Thyroid gland (tissue), 4 donors: Measurements from ENCODE around the gene GNG7. TPM values are rescaled to one million over a fixed set of nuclear protein-coding genes. Genes with fewer than 3 reads are reported as not detected.

Experiments
- DNase-seq, 2 donors: peaks; one replicate each; pipeline ENCODE4 v3.0.0-alpha.2; 2019
- H3K27ac ChIP-seq, 3 donors: fragments of 200-600 bp; sonication (generic); 1 replicate in 2 of 3; 2 replicates in 1 of 3; pipeline ENCODE4 v1.5.1; 2016 to 2019; ENCODE audit warnings: mild to moderate bottlenecking in 1 of 3, moderate library complexity in 1 of 3
- H3K27me3 ChIP-seq: fragments of 200-600 bp; sonication (generic); one replicate; pipeline ENCODE4 v1.5.1; 2019
- H3K36me3 ChIP-seq, 2 donors: fragments of 200-600 bp; sonication (generic); one replicate each; pipeline ENCODE4 v1.5.1; 2016 to 2019
- H3K4me1 ChIP-seq, 2 donors: fragments of 200-600 bp; sonication (generic); one replicate each; pipeline ENCODE4 v1.5.1; 2017 to 2019
- H3K4me3 ChIP-seq, 3 donors: fragments of 200-600 bp; sonication (generic); replicated peaks in 1 of 3; 1 replicate in 2 of 3; 2 replicates in 1 of 3; pipeline ENCODE4 v1.5.1; 2016; ENCODE audit warnings: mild to moderate bottlenecking in 1 of 3
- H3K9me3 ChIP-seq: fragments of 200-600 bp; sonication (generic); one replicate; pipeline ENCODE4 v1.5.1; 2017
- POLR2A ChIP-seq, 2 donors: fragments of 450-650 bp; IDR thresholded peaks; one replicate each; pipeline ENCODE4 v1.6.1; 2017; ENCODE audit warnings: antibody characterized with exemption in 2 of 2, mild to moderate bottlenecking in 2 of 2, moderate library complexity in 1 of 2
- WGBS, 2 donors: methylation state at CpG; one replicate each; pipeline ENCODE4 v1.1.5; 2017; 5-methylcytosine and 5-hydroxymethylcytosine counted together
- intact Hi-C: fragments of 100-400 bp; cut with DNase I; formaldehyde crosslinking; loops from one replicate; pipeline ENCODE4 v1.15.1; 2023
- total RNA-seq, 4 donors: library from RNA; depleted of rRNA; stranded (reverse); fragments of >200 nt; gene quantifications; one replicate each; pipeline ENCODE4 v1.2.3, GENCODE V29; 2016
- TF ChIP-seq, protein P1 (sequence below), 6 experiments: fragments of 200-600 bp in 3 of 6; fragments of 450-650 bp in 3 of 6; sonication (generic) in 3 of 6; IDR thresholded peaks; one replicate each; pipeline ENCODE4 v1.5.1; 2016 to 2019; ENCODE audit warnings: antibody characterized with exemption in 6 of 6, mild to moderate bottlenecking in 2 of 6, inconsistent platforms in 1 of 6, moderate library complexity in 1 of 6

The GNG7 gene
- total RNA-seq, 4 donors from 2014 or later = 3.8 to 6.9 (median 5.6) TPM

DNA sequence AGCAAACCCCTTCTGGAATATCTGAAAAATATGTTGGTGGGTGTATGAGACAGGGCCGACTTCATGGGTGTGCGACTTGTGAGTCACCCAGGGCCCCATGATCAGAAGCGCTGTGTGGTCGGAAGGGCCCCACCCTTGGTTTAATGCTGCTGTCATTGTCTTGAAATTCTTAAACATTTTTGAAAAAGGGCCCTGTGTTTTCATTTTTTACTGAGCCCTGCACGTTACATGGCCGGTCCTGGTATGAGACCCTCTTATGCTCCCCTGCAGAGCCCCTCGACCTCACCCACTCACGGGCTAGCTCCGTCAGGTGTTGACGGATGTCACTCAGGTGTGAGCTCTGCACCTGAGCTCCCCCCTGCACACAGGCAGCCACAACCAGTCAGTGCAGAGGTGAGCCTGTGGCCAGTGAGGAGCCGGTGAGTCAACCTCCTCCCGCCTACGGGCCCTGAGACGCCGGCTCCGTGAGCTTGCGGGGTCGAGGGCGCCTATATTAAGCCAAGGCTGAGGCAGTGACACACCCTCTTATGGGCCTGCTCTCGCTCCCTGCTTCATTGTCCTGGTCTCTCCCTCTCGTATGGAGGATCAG lies 198.9 kb downstream of the GNG7 start:
- WGBS, 2 donors = 61 to 66% methylated on average over 11 to 16 of the region's 21 CpGs
- peaks cover 4 to 22% of the 10 kb centered on the region in 2 donors for H3K4me1 ChIP-seq
- no peak overlapping the region for H3K27ac ChIP-seq
- no peaks in the 10 kb centered on the region for H3K27me3 ChIP-seq
- TF ChIP-seq POLR2A (IDR thresholded peaks at IDR 0.05) = no peak
- TF ChIP-seq, protein P1, sequence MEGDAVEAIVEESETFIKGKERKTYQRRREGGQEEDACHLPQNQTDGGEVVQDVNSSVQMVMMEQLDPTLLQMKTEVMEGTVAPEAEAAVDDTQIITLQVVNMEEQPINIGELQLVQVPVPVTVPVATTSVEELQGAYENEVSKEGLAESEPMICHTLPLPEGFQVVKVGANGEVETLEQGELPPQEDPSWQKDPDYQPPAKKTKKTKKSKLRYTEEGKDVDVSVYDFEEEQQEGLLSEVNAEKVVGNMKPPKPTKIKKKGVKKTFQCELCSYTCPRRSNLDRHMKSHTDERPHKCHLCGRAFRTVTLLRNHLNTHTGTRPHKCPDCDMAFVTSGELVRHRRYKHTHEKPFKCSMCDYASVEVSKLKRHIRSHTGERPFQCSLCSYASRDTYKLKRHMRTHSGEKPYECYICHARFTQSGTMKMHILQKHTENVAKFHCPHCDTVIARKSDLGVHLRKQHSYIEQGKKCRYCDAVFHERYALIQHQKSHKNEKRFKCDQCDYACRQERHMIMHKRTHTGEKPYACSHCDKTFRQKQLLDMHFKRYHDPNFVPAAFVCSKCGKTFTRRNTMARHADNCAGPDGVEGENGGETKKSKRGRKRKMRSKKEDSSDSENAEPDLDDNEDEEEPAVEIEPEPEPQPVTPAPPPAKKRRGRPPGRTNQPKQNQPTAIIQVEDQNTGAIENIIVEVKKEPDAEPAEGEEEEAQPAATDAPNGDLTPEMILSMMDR (IDR thresholded peaks at IDR 0.05) = no peak
- DNase-seq = no peak
- intact Hi-C loops = no loop called here
- no peaks in the 10 kb centered on the region for H3K9me3 ChIP-seq
- no peaks in the 10 kb centered on the region for H3K36me3 ChIP-seq
- H3K4me3 ChIP-seq = no peak overlapping the region

DNA sequence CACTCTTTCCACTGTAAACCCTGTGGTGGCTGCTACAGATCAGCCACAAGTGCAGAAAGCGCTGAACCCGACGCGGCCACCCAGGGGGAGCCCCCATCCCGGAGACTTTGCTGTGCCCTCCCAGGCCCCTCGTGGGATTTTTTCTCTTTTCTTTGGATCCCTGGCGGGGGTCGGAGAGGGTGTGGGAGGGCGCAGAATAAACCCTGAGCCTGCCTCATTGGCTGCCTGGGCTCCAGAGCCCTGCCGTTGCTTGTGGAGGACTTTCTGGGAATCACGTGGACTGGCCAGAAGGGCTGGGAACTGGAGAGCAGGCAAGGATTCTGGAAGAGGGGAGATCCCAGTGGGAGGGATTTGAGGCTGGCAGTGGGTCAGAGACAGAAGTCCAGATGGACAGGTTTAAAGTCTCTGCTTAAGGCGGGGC lies 201.6 kb downstream of the GNG7 start:
- DNase-seq = peak; percentile 27 to 51
- intact Hi-C loops = no loop called here
- Histone ChIP-seq H3K9me3 (no peaks in the 10 kb centered on the region), H3K4me1 (peaks cover 7 to 18% of the 10 kb centered on the region in 2 donors), H3K27ac (no peak overlapping the region), H3K4me3 (no peak overlapping the region), H3K27me3 (no peaks in the 10 kb centered on the region), H3K36me3 (no peaks in the 10 kb centered on the region)
- 56 to 57% methylated on average over 11 to 12 of the region's 12 CpGs for WGBS, 2 donors
- TF ChIP-seq, protein P1 (IDR thresholded peaks at IDR 0.05) = no peak
- no peak for TF ChIP-seq POLR2A (IDR thresholded peaks at IDR 0.05)

DNA sequence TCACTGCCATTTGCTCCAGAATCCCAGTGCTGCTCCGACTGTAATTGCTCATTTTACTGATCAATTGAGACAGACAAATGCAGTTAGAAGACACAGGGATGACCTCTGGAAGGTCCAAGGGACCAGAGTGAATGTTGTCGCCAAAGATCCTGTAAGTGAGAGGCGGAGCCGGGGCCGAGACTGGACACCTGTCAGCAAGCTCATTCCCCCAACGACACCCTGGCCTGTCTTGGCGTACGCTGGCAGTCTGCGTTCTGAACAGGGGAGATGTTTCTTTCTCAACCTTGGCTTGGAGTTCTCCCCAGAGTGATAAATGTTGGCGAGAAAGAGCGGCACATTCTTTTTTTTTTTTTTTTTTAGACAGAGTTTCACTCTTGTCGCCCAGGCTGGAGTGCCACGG lies 202.3 kb downstream of the GNG7 start:
- Histone ChIP-seq H3K9me3 (no peaks in the 10 kb centered on the region), H3K27ac (no peak overlapping the region), H3K36me3 (no peaks in the 10 kb centered on the region), H3K27me3 (no peaks in the 10 kb centered on the region), H3K4me3 (no peak overlapping the region), H3K4me1 (peaks cover 14 to 25% of the 10 kb centered on the region in 2 donors)
- WGBS, 2 donors = 89 to 91% methylated on average over 13 of the region's 13 CpGs
- no peak for DNase-seq
- TF ChIP-seq, protein P1 (IDR thresholded peaks at IDR 0.05) = no peak
- no peak for TF ChIP-seq POLR2A (IDR thresholded peaks at IDR 0.05)
- intact Hi-C loops = no loop called here

DNA sequence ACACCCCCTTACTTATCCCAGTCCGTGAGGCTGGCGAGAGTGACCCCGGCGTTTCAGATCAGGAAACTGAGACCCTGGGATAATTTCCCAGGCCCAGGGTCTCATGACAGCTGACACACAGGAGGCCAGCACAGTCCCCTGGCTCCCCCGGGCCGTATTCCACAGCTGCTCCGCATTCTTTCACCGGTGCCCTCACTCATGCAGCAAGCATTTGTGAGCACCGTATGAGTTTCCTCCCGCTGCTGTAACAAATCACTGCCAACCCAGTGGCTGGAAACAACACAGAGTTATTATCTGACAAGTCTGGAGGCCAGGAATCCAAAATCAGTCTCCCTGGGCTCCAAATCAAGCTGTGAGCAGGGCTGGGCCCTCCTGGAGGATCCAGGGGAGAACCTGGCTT lies 205.3 kb downstream of the GNG7 start:
- intact Hi-C loops = loop anchor here (5.0 kb wide), 1 partner anchor 40 kb away; no protein-coding TSS in a partner anchor
- WGBS, 2 donors = 90 to 96% methylated on average over 9 to 10 of the region's 10 CpGs
- TF ChIP-seq, protein P1 (IDR thresholded peaks at IDR 0.05) = no peak
- no peak for TF ChIP-seq POLR2A (IDR thresholded peaks at IDR 0.05)
- no peak for DNase-seq
- Histone ChIP-seq H3K4me1 (peaks cover 17 to 32% of the 10 kb centered on the region in 2 donors), H3K36me3 (no peaks in the 10 kb centered on the region), H3K27me3 (no peaks in the 10 kb centered on the region), H3K27ac (no peak overlapping the region), H3K9me3 (no peaks in the 10 kb centered on the region), H3K4me3 (no peak overlapping the region)

DNA sequence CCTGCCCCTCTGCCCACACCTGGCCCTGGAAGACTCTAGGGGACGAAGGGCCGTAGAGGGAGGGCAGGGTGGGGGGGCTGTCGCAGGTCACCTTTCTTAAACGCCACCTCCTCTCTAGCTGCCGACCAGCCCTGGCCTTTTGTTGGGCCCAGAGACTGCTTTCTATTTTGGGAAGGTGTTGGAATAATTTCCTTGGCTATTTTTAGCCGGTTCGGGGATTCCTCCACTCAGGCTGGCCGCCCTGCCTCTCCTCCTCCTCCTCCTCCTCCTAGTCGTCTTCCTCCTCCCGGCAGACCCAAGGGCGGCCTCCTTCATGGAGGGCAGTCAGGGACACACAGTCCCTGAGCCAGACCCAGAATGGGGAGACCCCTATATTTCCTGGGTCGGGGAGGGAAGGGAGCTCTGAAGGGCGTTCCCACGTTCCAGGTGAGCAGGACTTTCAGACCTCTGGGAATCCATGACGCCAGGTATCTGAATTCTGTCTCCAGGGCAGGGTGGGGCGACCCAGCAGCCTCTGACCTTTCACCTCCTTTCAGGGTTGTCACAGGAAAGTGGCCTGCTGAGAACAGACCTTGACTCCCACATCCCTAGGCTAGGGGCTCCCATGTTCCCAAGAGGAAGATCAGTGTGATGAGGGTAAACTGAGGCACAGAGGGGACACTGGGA lies 206.7 kb downstream of the GNG7 start:
- TF ChIP-seq, protein P1 (IDR thresholded peaks at IDR 0.05) = no peak
- no peak for TF ChIP-seq POLR2A (IDR thresholded peaks at IDR 0.05)
- DNase-seq = peak; percentile 78 to 82
- peak overlapping the region in 1 of 3 donors; percentile 54 for H3K4me3 ChIP-seq

More for the DNA sequence above, 206.7 kb downstream of the GNG7 start:
- Histone ChIP-seq H3K4me1 (peaks cover 24 to 38% of the 10 kb centered on the region in 2 donors), H3K27ac (peak overlapping the region; percentile 85 to 98 (median 93)), H3K36me3 (no peaks in the 10 kb centered on the region), H3K9me3 (no peaks in the 10 kb centered on the region), H3K27me3 (no peaks in the 10 kb centered on the region)
- intact Hi-C loops = loop anchor here (5.0 kb wide), 1 partner anchor 42 kb away; no protein-coding TSS in a partner anchor
- 19 to 23% methylated on average over 16 of the region's 16 CpGs for WGBS, 2 donors
